DMS114 treated with DMSO at 0.1 percent for 48 hours (cell line): ENCODE measurements around the gene ATRNL1.

Experiments used
- DNase-seq: peaks from one replicate; lab custom pipeline; 2025; ENCODE audit not compliant: unreplicated experiment; lab: John Stamatoyannopoulos, UW

The ATRNL1 gene

DNA sequence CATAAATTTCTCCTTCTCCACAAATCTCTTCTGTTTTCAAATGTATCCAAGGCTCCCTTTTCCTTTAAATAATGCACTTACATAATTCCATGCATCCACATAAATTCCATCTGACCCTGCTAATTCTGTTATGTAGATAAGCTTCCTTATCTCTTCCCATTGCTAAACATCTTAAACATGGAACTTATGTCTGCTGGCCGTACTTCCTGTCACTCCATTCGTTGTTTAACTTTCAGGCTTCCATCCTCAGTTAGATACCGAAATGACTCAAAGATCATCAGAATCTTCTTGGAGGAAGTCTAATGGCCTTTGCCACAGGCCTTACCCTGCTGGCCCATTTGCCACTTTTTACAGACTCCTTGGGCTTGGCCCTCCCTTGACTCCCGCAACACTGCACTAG, 848.9 kb downstream of the ATRNL1 start:
- DNase-seq: no peak

DNA sequence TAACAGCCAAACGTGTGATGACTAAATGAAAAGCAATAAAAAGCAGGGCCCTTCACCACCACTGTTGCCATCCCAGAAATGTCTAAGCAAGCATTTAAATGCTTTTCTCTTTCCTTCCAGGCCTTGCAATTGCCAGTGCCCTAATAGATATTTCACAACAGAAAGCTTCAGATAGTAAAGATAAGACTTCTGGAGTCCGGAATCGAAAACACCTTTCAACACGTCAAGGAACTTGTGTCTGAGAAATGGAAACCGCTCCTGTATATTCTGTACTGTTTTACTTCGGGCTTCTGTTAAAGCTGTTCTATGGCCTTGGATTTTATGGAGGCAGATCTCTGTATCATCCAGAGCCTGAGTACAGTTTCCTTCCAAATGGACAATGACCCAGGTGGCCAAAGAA, 851.4 kb downstream of the ATRNL1 start:
- no peak for DNase-seq

DNA sequence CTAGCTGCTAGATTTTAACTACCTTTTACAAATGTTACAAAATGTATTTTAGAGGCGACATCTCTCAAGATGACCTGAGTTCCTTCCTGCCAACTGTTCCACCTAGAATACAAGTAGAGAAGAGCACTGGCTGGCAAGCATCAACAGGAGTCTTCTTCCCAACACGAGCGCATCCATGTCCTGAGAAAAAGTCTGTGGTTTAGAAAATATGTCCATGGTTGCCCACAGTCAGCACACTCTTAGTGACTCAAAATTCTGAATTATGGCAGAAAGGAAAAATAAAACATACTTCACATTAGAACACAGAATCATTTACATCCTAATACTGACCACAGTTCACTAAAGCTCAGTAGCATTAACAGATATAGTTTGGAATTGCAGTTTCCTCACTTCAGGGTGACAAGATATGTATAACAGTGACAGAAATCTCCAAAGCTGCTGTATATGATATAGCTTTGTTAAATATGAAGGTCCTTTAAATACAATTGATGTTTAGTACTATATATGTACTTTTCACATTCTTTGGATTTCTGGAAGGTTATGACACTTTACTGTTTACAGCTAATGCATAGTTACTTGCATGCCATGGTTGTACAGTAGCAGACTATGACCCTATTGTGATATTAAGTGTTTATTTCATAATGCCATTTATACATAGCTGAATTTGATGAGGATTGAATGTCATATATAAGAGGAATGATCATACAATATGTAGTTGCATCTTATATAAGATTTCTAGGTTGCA, 852.7 kb downstream of the ATRNL1 start:
- DNase-seq: no peak

DNA sequence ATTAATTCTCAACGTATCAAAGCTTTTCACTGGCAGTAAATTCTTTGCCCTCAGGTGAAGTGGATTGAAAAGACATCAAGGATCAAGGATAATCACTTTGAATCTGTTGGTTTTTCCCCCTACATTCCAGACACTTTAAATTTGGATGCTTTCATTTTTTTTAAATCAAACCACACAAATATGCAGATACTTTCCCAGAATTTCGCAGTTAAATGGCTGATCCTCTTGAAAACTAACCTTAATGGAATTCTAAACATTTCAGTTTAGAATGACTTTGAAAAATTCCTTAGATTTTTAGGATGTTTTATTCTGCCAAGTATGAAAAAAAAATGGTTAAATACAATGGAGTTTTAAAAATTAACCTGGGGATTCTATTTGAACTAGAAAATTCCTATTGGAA, 853.9 kb downstream of the ATRNL1 start:
- DNase-seq: no peak

DNA sequence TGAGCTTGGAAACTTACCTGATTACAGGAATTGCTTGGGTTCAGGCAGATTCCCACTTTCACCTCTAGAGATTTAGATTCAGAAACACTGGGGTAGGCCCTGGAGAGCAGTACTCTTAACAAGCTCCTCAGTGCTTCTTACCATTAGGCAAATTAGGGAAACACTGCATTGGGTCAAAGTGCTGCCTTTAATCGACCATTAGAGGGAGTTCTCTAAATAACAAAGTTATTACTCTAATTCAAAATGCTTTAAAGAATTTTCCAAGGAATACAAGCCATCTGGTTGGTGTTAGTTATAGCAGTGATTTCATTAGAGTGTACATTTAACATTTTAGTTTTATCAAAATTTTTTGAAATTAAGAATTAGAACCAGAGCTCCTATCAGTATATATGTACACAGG, 855.3 kb downstream of the ATRNL1 start:
- no peak for DNase-seq

DNA sequence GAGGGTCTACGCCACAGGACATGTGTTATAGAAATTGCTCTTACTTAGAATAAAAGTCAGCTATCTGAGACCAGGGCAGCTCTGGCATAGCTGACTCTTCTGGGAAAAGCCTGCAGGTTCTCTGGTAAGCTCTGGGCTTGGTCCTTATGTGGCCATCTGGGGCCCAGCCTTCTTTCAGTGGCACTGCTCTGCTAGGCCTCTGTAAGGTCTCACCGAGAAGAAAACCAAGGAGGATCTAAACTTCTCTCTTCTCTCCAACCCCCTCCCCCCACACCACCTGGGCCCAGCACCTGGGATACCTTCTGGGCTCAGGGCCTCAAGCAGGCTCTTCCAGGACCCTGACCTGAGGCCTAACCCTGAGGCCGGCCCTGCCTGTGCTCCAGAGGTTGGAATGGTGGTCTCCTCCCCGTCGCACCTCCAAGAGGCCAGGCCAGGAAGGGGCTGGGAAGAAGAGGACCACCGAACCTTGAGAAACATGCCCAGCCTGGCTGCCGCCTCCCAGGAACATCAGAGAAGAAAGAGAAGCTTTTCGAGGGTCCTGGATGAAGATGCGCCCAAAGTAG, 856.2 kb downstream of the ATRNL1 start:
- no peak for DNase-seq

DNA sequence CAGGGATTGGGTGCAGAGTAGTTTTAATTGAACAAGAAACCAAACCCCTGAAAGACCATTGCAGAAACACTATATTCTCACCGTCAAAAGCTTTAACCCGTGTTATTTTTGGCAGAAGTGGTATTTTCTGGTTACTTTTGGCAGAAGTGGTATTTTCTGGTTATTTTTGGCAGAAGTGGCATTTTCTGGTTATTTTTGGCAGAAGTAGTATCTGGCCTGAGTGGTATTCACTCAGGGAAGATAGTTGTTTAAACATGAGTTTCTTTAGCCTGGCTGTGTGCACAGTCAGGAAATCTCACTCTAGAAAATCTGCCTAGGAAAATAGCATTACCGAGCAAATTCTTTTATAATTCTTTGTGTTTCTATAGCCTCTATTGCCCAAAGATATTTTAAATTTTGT, 857.2 kb downstream of the ATRNL1 start:
- no peak for DNase-seq

DNA sequence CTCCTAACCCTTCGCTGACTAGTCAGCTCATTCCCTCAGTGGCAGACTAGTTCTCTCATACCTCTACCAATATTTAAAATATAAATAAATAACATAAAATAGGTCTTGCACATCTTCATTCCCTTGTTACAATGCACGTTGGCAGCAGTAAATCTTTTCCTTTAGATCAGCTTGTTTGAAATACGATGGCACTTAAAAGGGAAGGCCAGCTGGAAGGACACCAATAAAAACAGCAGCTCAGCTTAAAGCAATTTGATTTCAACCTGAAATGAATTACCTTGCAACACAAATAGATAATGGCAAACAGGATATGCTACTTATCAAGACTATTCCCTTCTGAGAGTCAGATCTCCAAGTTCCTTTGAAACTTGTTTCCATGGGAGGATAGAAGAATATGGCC, 858.1 kb downstream of the ATRNL1 start:
- no peak for DNase-seq

DNA sequence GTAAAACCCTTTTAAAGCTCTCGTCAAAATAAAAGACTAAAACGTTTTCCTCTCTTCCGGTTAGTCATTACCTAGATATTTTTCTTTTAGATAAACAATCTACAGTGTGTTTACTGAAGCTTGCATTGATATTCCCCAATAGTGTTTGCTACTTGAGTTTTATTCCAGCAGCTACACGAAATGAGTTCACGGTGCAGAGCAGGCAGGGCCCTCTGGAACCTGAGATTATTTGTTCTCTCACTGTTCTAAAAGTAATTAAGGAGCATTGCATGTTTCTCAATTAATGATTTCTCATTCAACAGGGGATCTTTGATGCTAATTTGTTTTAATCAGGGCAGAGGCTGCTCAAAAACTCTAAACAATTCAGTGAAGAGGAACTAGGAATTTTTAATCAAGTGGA, 860.1 kb downstream of the ATRNL1 start:
- DNase-seq: no peak

DNA sequence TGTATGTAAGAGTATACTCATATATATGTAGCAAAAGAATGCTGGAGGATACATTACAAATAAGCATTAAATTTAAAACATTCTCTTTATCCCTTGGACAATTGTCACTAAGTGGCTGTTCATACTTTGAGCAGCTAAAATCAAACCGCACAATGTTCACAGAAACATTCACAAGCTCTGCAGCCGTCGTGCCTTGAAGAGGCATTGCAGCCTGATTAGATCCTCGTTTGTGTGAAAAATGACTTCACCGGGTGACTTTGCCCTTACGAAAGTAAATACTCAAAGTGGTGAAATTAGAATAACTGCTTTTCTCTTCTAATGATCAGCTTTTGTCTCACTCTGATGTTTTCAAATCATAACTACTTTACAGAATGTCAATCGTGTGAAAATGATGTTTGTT, 860.8 kb downstream of the ATRNL1 start:
- no peak for DNase-seq

DNA sequence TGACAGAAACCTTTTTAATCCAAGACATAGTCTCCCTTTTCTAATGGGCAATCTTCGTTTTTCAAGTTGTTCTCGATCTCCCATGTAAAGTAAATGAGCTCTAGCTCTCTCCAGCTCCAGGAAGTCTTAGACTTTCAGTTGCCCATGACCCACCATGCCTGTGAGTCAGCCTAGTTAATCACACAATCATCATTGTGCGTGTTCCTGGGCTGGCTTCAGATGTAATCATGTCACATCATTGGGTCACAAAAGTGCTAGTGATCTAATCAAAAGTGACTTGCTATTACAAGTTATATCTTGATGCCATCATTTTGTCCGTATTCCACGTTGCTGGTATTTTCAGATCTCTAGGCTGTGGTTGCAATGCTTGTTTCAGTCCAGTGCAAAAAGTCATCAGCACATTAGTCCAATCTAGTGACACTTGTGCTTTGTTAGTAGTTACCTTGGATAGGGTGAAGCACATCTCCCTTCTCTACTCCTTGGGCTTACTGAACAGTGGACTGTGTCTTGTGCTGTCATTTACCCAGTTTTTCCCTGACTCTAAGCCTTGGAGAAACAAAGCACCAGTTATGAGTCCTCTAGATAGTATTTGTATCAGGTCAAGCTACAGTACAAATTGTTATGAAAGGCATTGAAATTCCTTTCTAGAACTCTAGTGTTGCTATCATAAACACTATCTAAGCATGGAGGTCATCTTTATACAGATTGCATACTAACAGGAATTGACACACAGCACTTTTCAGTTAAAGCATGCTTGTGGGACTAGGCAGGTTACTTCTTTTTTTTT, 863.3 kb downstream of the ATRNL1 start:
- no peak for DNase-seq

DNA sequence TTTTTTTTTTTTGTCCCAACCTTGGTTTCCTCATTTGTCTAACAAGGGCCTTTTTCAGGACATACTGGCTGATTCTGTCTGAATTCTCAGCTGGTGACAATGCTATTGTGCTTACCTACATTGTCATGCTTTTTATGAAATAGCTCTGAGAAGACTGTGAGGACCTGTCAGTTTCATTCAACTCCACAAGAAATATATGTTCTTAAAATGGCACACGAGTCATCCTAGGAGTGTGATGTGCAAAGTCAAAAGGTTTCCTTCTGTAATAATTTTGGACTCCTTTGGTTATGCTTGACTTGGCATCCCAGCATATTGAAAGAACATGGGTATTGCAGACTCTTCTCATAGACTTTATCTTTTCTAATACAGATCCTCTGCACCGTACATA, 863.8 kb downstream of the ATRNL1 start:
- no peak for DNase-seq

DNA sequence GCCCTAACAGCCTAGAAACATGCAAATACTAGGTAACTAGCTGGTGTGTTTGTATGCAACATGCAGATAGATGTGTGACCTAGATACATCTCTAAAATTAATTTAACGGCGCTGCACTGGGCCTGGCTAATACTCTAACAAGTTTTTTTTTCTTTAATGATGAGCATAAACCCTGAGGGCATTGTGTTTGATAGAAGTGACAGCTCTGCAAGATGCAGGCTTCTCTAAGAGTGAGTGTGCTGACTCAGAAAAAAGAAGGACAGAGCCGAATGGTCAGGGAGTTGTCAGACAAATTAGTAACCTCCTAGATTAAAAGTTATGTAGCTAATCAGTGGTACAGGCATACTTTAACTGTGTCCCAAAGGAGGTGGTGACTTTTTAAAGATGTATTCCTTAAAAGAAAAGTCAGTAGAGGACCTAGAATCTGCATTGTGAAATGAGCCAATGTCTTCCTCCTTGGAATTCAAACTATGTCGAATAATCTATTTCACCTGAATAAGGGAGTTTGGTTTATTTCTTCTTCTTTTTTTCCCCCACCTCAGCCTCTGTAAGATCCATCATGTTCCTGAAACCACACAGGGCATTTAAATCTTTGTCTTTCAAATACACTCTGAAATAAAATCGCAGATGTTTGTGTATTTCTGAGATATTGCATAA, 864.7 kb downstream of the ATRNL1 start:
- no peak for DNase-seq

DNA sequence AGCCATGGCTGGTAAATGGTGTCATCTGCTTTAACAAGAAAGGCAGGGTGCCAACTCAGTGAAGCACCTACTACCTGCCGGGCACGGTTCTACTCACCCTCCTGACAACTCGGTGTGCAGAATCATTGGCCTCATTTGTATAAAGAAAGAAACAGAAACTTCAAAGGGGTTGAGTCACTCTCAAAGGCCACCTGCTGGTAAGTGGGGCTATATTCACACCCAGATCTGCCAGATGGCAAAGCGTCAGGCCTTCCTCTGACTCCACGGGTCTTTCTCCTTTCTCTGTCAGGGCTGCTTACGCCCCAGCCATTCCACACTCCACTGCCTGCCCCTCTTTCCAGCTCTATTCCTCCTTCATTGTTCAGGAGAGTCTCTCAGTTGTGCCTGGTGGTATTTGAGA, 870.7 kb downstream of the ATRNL1 start:
- DNase-seq: no peak

DNA sequence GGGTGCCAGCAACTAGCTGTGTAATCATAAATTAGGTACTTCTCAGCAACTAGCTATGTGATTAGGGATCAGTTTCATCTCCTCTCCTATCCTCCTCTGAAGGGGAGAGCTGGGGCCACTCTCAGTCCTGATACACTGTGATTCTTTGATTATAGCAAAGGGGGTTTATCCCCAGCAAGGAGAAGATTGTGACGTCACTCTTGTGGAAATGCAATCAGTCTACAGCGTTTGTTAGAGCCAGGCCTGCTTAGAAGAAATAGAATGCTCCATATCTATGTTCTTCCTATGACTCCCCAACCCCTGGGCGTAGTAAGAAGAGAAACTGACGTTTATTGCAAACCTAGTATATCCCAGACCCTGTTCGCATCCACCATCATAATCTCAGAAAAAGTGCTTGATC, 871.7 kb downstream of the ATRNL1 start:
- DNase-seq: no peak

DNA sequence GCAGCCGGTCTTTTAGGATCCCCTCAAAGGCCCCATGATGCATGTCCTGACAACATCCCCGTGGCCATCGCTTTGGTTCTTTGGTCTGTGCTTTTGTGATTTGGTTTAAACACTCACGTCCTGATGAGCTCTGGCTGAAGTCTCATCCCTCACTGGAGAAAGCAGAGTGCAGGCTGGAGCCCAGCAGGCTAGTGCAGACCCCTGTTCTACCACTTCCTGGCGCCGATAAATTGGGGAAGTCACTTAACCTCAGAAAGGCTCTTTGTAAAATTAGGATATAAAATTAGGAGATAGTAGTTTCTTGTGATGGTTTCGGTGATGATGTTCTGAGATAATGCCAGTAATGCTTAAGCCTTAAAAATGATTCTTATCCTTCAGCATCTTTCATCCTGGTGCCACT, 872.2 kb downstream of the ATRNL1 start:
- DNase-seq: no peak

DNA sequence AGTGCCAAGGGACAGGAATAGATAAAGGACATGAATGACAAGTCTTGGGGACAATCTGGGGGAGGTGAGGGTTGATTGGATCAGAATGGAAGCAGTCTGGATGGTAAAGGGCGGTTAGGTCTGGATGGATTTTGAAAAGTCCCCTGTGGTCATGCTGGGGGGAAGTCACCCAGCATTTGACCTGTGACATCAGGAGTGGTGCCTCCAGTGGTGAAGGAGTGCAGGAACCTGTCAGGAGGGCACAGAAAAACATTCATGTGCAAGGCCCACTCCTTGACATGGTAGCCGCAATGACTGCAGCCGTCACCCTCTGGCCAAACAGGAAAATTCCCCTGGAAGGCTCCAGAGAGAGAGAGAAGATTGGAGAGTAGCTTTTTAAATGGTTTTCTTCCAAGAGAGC, 875.1 kb downstream of the ATRNL1 start:
- no peak for DNase-seq

DNA sequence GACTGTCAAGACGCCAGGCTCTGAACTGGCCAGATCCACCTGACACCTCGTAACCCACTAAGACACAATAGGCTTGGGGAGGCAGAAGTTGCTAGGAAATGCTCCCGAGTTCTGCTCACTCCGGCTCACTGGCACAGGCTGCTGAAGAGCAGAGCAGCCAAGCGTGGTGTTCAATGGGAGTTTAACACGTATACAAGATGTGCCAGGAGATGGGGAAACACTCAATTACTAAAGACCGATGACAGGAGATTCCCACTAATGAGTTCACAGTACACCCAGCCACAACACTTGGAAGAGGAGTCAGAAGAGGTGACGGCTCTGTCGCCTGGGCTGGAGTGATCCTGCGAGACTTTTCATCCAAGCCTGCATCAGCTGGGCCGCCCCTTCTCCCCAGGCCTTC, 876.4 kb downstream of the ATRNL1 start:
- no peak for DNase-seq

DNA sequence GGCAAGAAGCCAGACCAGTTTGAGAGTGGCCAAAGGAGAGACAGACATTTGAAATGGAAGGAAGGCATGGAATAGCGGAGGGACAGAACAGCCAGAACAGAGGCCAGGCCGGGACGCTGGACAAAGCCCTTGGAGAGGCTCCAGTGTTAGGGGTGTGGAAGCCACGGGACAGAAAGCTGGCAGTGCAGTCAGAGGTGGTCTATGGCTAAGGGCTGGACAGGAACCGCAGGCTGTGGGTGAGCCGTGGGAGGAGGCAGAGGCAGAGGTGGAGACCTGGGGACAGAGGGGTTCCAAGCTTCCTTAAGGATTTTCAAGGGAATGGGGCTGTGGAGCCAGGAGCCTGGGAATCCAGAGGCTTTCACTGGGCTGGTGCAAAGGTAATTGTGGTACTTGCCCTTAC, 878.8 kb downstream of the ATRNL1 start:
- DNase-seq: no peak

DNA sequence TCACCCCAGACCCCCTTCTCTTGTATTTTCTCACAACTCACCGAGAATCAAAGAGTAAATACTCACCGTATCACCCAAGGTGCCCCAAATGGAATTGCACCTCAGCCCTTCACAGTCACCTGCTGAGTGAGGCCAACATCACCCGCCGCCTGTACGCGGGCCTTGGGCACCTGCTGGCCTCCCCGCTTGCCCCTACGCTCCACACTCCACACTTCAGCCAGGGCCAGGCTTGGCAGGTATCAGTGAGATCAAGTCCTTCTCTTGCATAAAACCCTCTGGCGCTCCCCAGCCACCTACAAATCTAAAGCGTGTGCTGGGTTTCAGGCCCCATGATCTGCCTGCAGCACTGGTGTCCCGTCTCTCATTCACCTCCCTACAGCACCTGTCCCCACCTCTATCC, 879.3 kb downstream of the ATRNL1 start:
- DNase-seq: no peak

DNA sequence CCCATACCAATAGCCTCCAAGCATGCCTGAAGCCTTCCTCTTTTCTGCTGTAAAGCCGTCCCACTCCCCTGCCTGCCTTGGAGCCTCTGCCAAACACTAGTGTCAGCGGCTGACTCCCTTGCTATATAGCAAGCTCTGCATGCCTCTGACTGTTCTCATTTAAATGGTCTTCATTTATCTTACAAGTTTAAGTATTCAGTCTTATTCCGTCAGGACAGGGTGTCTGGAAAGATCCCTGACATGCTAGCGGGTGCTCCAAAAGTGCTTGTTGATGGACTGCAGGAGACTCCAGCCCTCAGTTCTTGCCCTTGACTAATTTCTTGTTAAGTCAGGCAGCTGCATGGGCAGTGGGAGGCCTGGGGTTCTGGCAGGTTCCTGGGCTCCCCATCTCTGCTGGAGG, 881.2 kb downstream of the ATRNL1 start:
- no peak for DNase-seq
